ENCODE measurements around the gene EHF. TPM values are rescaled to one million over a fixed set of nuclear protein-coding genes. Genes with fewer than 3 reads are reported as not detected.

EHF gene
- total and polyA plus RNA-seq, 7 donors = 0.04 to 0.20 (median 0.13) TPM; not detected in 1

DNA sequence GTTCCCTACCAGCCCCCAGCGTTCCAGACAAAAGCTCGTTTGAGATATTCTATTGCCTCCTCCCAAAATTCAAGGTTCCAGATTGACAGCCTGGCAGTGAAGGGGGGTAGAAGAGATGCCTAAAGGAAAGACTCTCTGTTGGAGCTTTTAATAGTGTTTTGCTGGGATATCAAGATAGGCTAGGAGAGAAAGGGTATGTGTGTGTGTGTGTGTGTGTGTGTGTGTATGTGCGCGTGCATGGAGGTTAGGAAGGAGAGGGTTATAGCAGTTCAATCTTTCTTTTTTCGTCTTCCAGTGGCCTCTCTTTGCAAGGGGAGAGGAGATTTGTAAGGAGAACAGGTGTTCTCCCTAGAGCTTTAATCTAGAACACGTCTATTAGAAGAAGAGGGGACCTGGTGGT lies 22.0 kb downstream of the EHF start:
- no peak for DNase-seq
- TF ChIP-seq, protein P1, sequence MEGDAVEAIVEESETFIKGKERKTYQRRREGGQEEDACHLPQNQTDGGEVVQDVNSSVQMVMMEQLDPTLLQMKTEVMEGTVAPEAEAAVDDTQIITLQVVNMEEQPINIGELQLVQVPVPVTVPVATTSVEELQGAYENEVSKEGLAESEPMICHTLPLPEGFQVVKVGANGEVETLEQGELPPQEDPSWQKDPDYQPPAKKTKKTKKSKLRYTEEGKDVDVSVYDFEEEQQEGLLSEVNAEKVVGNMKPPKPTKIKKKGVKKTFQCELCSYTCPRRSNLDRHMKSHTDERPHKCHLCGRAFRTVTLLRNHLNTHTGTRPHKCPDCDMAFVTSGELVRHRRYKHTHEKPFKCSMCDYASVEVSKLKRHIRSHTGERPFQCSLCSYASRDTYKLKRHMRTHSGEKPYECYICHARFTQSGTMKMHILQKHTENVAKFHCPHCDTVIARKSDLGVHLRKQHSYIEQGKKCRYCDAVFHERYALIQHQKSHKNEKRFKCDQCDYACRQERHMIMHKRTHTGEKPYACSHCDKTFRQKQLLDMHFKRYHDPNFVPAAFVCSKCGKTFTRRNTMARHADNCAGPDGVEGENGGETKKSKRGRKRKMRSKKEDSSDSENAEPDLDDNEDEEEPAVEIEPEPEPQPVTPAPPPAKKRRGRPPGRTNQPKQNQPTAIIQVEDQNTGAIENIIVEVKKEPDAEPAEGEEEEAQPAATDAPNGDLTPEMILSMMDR (IDR thresholded peaks at IDR 0.05) = no peak
- Histone ChIP-seq H3K27me3 (ENCODE audit: insufficient read depth in 3 of 3, low read length in 2 of 3) (no peaks in the 10 kb centered on the region), H3K4me3 (no peak overlapping the region), H3K27ac (no peak overlapping the region), H3K9me3 (no peaks in the 10 kb centered on the region), H3K4me1 (no peaks in the 10 kb centered on the region), H3K36me3 (ENCODE audit: insufficient read depth in 1 of 2, low read depth in 1 of 2) (no peaks in the 10 kb centered on the region)
- intact Hi-C loops (cut with DNase I) = loop anchor here in 1 of 2 donors (5.0 kb wide), 1 partner anchor 46 kb away; no protein-coding TSS in a partner anchor
- ATAC-seq = no peak
- whole genome bisulfite sequencing, 3 donors = 85 to 89% (median 86%) methylated on average over 6 of the region's 6 CpGs

- no peaks in the 10 kb centered on the region for H3K4me1 ChIP-seq
- no peak overlapping the region for H3K27ac ChIP-seq
- no peaks in the 10 kb centered on the region for H3K27me3 ChIP-seq (ENCODE audit: insufficient read depth in 3 of 3, low read length in 2 of 3)
- TF ChIP-seq, protein P1 (IDR thresholded peaks at IDR 0.05) = no peak
- ATAC-seq (no peak), DNase-seq (no peak)
- no peaks in the 10 kb centered on the region for H3K36me3 ChIP-seq (ENCODE audit: insufficient read depth in 1 of 2, low read depth in 1 of 2)
- 84 to 93% (median 85%) methylated on average over 3 of the region's 3 CpGs for WGBS, 3 donors
- H3K9me3 ChIP-seq = no peaks in the 10 kb centered on the region
- H3K4me3 ChIP-seq = no peak overlapping the region
- intact Hi-C loops (cut with DNase I) = loop anchor here in 1 of 2 donors (5.0 kb wide), 1 partner anchor 46 kb away; no protein-coding TSS in a partner anchor
Measured at GRCh38 chr11:34643311-34643710, 22.4 kb downstream of the EHF start.

- ATAC-seq = no peak
- TF ChIP-seq, protein P1 (IDR thresholded peaks at IDR 0.05) = no peak
- Histone ChIP-seq H3K9me3 (no peaks in the 10 kb centered on the region), H3K36me3 (ENCODE audit: insufficient read depth in 1 of 2, low read depth in 1 of 2) (no peaks in the 10 kb centered on the region), H3K27me3 (ENCODE audit: insufficient read depth in 3 of 3, low read length in 2 of 3) (no peaks in the 10 kb centered on the region), H3K27ac (no peak overlapping the region), H3K4me3 (no peak overlapping the region), H3K4me1 (no peaks in the 10 kb centered on the region)
- WGBS, 3 donors = 86 to 88% (median 86%) methylated on average over 2 of the region's 2 CpGs
- intact Hi-C loops (cut with DNase I) = loop anchor here in 1 of 2 donors (5.0 kb wide), 1 partner anchor 47 kb away; no protein-coding TSS in a partner anchor
- DNase-seq = no peak
Measured at GRCh38 chr11:34643846-34644245, 23.0 kb downstream of the EHF start.

DNA sequence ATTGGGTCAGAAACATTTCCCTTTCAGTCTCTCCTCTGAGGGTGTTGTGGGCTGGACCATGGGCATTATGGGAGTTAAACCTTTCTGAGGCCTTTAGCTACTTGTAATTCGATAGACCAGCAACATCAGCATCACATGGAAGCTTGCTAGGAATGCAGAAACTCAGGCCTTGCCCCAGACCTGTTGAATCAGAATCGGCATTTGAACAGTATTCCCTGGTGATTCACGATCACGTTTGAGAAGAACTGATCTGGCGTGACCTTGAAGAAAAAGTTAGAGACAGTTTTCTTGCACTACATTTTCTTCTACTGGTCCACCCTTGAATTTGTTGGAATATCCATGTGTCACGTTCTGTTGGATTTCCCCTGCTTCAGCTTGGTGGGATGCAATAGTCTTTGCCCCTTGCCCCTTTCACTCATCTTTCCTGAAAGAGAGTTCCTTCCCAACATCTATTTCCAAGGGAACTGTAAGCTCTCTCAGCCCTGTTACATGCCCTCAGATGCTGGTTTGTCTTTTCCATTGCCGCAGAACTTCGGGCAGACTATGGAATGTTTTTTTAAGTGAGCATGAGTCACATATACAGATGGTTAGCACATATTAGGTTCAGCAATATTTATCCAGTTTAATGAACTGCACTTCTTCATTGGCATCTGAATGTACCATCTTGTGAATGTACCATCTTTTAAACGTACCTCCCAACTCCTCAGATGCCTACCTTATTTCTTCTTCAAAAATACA lies 23.9 kb downstream of the EHF start:
- ATAC-seq = no peak
- 71 to 75% (median 72%) methylated on average over 9 of the region's 9 CpGs for WGBS, 3 donors

More for the DNA sequence above, 23.9 kb downstream of the EHF start:
- TF ChIP-seq, protein P1 (IDR thresholded peaks at IDR 0.05) = no peak
- H3K27me3 ChIP-seq (ENCODE audit: insufficient read depth in 3 of 3, low read length in 2 of 3) = no peaks in the 10 kb centered on the region
- H3K4me1 ChIP-seq = no peaks in the 10 kb centered on the region
- H3K9me3 ChIP-seq = no peaks in the 10 kb centered on the region
- H3K36me3 ChIP-seq (ENCODE audit: insufficient read depth in 1 of 2, low read depth in 1 of 2) = no peaks in the 10 kb centered on the region
- intact Hi-C loops (cut with DNase I) = loop anchor here (5.0 kb wide), 2 partner anchors 48 to 53 kb away; no protein-coding TSS in a partner anchor
- H3K4me3 ChIP-seq = no peak overlapping the region
- no peak overlapping the region for H3K27ac ChIP-seq
- DNase-seq = no peak
